ENCODE results near the gene MIDN. TPM values are rescaled to one million over a fixed set of nuclear protein-coding genes. Genes with fewer than 3 reads are reported as not detected.

MIDN gene
- total and polyA plus RNA-seq, 2 of the 4 experiments (the other 2 are of a cell fraction): 2.5 to 26.0 TPM

GRCh38 chr19:1252821-1253513, 4.6 kb downstream of the MIDN start (continued):
- TF ChIP-seq, protein P1, sequence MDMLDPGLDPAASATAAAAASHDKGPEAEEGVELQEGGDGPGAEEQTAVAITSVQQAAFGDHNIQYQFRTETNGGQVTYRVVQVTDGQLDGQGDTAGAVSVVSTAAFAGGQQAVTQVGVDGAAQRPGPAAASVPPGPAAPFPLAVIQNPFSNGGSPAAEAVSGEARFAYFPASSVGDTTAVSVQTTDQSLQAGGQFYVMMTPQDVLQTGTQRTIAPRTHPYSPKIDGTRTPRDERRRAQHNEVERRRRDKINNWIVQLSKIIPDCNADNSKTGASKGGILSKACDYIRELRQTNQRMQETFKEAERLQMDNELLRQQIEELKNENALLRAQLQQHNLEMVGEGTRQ (IDR thresholded peaks at IDR 0.05; ENCODE audit: low read depth, low read length): no peak
- no peak for TF ChIP-seq RFX5 (IDR thresholded peaks at IDR 0.05; ENCODE audit: low read depth, low read length)

DNA sequence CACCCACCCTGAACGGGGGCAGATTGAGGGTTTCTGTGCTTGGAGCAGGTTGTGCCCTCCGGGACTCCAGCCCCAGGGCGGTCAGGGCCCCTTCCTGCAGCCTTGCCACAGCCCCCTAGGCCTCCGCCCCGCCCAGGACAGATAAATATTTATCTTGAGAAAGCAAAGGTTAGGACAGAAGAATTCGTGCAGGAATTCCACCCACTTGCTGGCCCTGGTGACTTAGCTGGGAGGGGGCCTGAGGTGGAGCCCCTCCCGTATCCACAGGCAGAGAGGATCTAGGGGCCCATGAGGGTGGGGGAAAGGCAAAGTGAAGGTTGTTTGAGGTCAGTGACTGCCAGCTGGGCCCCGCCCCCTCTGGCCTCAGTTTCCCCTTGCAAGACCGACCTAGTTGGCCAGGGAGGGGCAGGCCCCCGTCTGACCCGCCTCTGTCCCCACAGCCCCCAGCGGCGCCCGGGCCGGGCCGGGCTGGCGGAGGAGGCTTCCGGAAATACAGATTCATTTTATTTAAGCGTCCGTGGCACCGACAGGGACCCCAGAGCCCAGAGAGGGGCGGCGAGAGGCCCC, 5.2 kb downstream of the MIDN start:
- peaks cover 0 to 38% of the 10 kb centered on the region in 2 experiments; a peak in 2 of 4 replicates for H3K79me1 ChIP-seq (ENCODE audit: low read depth in 1 of 2, low read length in 2 of 2)
- H3K9me1 ChIP-seq (ENCODE audit: insufficient read depth, low read length): no peaks in the 10 kb centered on the region
- peak overlapping the region; percentile 59; the same call in 1 of the 2 replicates for H4K5ac ChIP-seq (ENCODE audit: low read depth, low read length)
- H4K91ac ChIP-seq (ENCODE audit: insufficient read depth, low read depth, low read length): peak overlapping the region; percentile 95
- 20% methylated on average over 3 of the region's 23 CpGs; no CpG with 5 or more reads in 1 of the 2 experiments for WGBS, 2 experiments (ENCODE audit: extremely low coverage in 2 of 2, insufficient read length in 1 of 2)
- H3K18ac ChIP-seq (ENCODE audit: low read depth, low read length): peak overlapping the region; percentile 91
- peak overlapping the region; percentile 94 for H2BK120ac ChIP-seq (ENCODE audit: low read depth, low read length)
- peaks cover 69% of the 10 kb centered on the region for H3K36me3 ChIP-seq (ENCODE audit: control insufficient read depth, insufficient read depth, low read length)
- H2AFZ ChIP-seq (replicated peaks; ENCODE audit: low read length, poor library complexity): peak overlapping the region; percentile 65
- H3K14ac ChIP-seq (replicated peaks; ENCODE audit: low read depth, low read length): peak overlapping the region; percentile 86
- POLR2A ChIA-PET (ENCODE audit: unreplicated experiment): interaction anchor here (0.7 to 1.6 kb wide), 4 partner anchors 10 to 19 kb away, joined by 4 to 28 read pairs (median 10); partner anchors contain the start of gene CIRBP
- in situ Hi-C loops (cut with MboI; ENCODE audit: low sequenced_read_pairs) (no loop called here), intact Hi-C loops (cut with micrococcal nuclease) (loop anchor here (1.0 kb wide), 1 partner anchor 13 kb away; no protein-coding TSS in a partner anchor), dilution Hi-C loops (cut with HindIII; ENCODE audit: low sequenced_read_pairs, unreplicated experiment) (no loop called here)
- H3K9me3 ChIP-seq (ENCODE audit: control insufficient read depth, insufficient read depth, low read length): no peaks in the 10 kb centered on the region
- BruUV-seq (replicated peaks): no TSS peak
- H2AK9ac ChIP-seq (replicated peaks; ENCODE audit: low read depth, low read length, poor library complexity): peak overlapping the region; percentile 99
- DNase-seq (peak; percentile 88), ATAC-seq (ENCODE audit: low read depth) (peak; percentile 19)
- no peak overlapping the region for H2BK15ac ChIP-seq (ENCODE audit: low read depth, low read length)
- H3K9ac ChIP-seq (ENCODE audit: low read depth, low read length): peak overlapping the region; percentile 83
- H2BK5ac ChIP-seq (ENCODE audit: low read depth, low read length, poor library complexity, severe bottlenecking): peak overlapping the region; percentile 99
- H2BK20ac ChIP-seq (ENCODE audit: low read depth, low read length): peak overlapping the region; percentile 64; the same call in 1 of the 2 replicates
- peak overlapping the region; percentile 78 for H3K56ac ChIP-seq (ENCODE audit: extremely low read depth, insufficient read depth, low read length)
- peak overlapping the region; percentile 63 to 92 for H4K8ac ChIP-seq (ENCODE audit: low read depth in 2 of 2, low read length in 2 of 2)
- H4K20me1 ChIP-seq (ENCODE audit: insufficient read depth, low read length): peaks cover 91% of the 10 kb centered on the region
- CTCF ChIA-PET: interaction anchor here (0.9 to 1.6 kb wide), 3 partner anchors 9 to 131 kb away, joined by 3 to 11 read pairs (median 7); no protein-coding TSS in a partner anchor
- peak overlapping the region; percentile 99 for H3K27ac ChIP-seq (ENCODE audit: insufficient read depth, low read length)
- peak overlapping the region; percentile 96 for H3K23ac ChIP-seq (ENCODE audit: low read depth, low read length)
- H3K4me3 ChIP-seq (ENCODE audit: insufficient read depth, low read depth, low read length): peak overlapping the region; percentile 94
- H3K4ac ChIP-seq (ENCODE audit: low read depth, low read length): peak overlapping the region; percentile 98
- H3K4me2 ChIP-seq (ENCODE audit: low read depth, low read length): peak overlapping the region; percentile 77
- H3K4me1 ChIP-seq (ENCODE audit: control insufficient read depth, insufficient read depth, low read length): peaks cover 34% of the 10 kb centered on the region
- H2AK5ac ChIP-seq (ENCODE audit: low read depth, low read length): peak overlapping the region; percentile 94
- TF ChIP-seq MAZ (IDR thresholded peaks at IDR 0.05; ENCODE audit: borderline replicate concordance, low read depth, low read length) (peak; percentile 52; the same call in 1 of the 2 replicates), POLR2A (IDR thresholded peaks at IDR 0.05; ENCODE audit: low read depth, low read length) (0 out of 2 replicates have a peak, but pooled peaks have one; percentile 10), CHD1 (IDR thresholded peaks at IDR 0.05; ENCODE audit: low read depth, low read length) (no peak), CEBPB (IDR thresholded peaks at IDR 0.05; ENCODE audit: low read depth, low read length) (no peak), FOS (IDR thresholded peaks at IDR 0.05; ENCODE audit: low read depth, low read length) (0 out of 2 replicates have a peak, but pooled peaks have one; percentile 2)
- TF ChIP-seq, protein P2, sequence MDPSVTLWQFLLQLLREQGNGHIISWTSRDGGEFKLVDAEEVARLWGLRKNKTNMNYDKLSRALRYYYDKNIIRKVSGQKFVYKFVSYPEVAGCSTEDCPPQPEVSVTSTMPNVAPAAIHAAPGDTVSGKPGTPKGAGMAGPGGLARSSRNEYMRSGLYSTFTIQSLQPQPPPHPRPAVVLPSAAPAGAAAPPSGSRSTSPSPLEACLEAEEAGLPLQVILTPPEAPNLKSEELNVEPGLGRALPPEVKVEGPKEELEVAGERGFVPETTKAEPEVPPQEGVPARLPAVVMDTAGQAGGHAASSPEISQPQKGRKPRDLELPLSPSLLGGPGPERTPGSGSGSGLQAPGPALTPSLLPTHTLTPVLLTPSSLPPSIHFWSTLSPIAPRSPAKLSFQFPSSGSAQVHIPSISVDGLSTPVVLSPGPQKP (IDR thresholded peaks at IDR 0.05; ENCODE audit: borderline replicate concordance, low read depth, low read length): no peak
- no peaks in the 10 kb centered on the region for H3K27me3 ChIP-seq (ENCODE audit: control insufficient read depth, insufficient read depth, low read length)
